ENCODE data around the gene PHKB. TPM values are rescaled to one million over a fixed set of nuclear protein-coding genes. Genes with fewer than 3 reads are reported as not detected.

The PHKB gene
- total RNA-seq, 2 donors from 2014 or later: 28.5 to 39.5 TPM

DNA sequence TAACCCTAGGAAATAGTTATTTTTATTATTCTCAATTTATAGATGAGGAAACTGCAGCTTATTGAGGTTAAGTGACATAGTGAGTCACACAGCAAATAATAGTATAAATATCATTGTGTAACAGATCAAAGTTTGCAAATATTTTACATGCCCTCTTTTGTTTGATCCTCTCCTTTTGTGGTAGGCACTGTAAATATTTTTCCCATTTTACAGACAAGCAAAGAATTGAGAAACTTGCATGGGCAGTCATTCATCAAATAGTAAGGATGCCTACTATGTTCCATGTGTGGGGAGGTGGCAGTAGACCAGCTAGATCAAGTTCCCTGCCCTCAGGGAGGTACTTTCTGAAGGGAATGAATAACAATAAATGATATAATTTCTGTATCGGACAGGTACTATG, 173.0 kb downstream of the PHKB start:
- no peaks in the 10 kb centered on the region for H3K27me3 Mint-ChIP-seq (ENCODE audit: low read depth)
- peaks cover 1 to 2% of the 10 kb centered on the region in 2 donors for H3K9me3 Mint-ChIP-seq

DNA sequence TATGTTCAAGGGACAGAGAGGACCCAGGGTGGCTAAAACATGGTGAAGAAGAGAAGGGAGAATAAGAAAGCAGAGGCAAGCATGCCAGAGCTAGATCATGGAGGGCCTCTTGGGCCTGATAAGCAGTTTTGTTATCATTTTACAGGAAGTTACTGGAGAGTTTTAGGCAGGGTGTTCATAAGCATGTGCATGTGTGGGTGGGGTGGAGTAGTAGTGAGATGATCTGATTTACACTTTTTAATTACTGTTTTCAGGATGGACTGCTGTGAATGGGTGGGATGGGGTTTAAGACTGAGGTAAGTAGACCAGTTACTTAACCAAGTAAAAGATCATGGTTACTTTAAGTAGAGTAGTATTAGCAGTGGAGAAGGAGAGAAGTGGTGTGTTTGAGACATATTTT, 173.6 kb downstream of the PHKB start:
- no peaks in the 10 kb centered on the region for H3K27me3 Mint-ChIP-seq (ENCODE audit: low read depth)
- H3K27ac Mint-ChIP-seq: no peak overlapping the region
- H3K9me3 Mint-ChIP-seq: peaks cover 1 to 2% of the 10 kb centered on the region in 2 donors
- H3K4me3 Mint-ChIP-seq: no peak overlapping the region
- H3K4me1 Mint-ChIP-seq (ENCODE audit: low read depth): no peaks in the 10 kb centered on the region
- no peak for ATAC-seq (replicated peaks in 1 of 2)
- H3K36me3 Mint-ChIP-seq (ENCODE audit: insufficient read depth in 2 of 2): peaks cover 2 to 5% of the 10 kb centered on the region in 2 donors
- DNase-seq: no peak

More for the DNA sequence above, 173.0 kb downstream of the PHKB start:
- H3K4me1 Mint-ChIP-seq (ENCODE audit: low read depth): no peaks in the 10 kb centered on the region
- DNase-seq: no peak
- peaks cover 2 to 5% of the 10 kb centered on the region in 2 donors for H3K36me3 Mint-ChIP-seq (ENCODE audit: insufficient read depth in 2 of 2)
- H3K27ac Mint-ChIP-seq: no peak overlapping the region
- ATAC-seq (replicated peaks in 1 of 2): no peak
- no peak overlapping the region for H3K4me3 Mint-ChIP-seq

DNA sequence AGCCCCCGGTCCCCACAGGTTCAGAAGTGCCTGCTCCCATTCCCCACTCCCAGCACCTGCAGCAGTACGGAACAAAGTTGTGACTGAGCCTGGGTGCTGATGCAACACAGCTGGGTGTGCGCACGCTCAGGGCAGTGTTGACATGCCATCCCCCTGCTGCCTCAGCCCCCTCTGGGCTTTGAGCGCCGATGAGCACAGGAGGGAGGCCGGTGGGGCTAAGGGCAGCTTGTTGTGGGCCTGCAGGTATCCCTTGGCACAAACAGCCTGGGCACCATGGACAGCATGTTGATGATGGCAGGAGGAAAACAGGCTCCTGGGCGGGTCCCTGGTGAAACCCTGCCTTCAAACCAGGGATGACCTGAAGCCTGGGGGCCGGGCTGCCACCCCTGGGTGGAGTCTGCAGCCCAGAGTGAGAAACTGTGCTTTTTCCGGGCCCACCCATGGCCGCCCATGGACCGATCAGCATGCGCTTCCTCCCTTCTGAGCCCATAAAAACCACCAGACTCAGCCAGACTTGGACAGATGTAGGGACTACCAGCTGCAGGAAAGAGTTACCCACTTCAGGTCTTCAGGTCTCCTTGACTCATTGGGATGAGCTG, 175.5 kb downstream of the PHKB start:
- Mint-ChIP-seq H3K4me3 (no peak overlapping the region), H3K27me3 (ENCODE audit: low read depth) (no peaks in the 10 kb centered on the region), H3K4me1 (ENCODE audit: low read depth) (no peaks in the 10 kb centered on the region), H3K36me3 (ENCODE audit: insufficient read depth in 2 of 2) (peaks cover 2 to 3% of the 10 kb centered on the region in 2 donors), H3K9me3 (no peaks in the 10 kb centered on the region), H3K27ac (no peak overlapping the region)
- ATAC-seq (replicated peaks in 1 of 2) (no peak), DNase-seq (no peak)

DNA sequence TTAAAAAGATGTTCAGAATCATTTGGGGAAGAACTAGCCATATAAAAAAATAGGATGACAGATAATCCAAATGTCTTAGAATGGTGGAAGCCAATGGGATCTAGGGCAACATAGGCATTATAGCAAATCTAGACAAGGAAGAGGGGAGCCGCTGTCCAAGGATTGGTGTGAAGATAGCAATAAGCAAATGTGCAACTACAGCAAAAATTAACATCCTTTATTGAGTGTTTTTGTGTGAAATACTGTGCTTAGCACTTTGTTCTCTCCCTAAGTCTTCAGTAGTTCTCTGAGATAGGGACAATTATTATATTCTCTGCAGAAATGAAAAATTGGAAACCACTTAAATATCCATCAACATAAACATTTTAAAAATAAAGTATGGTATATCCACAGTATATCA, 177.0 kb downstream of the PHKB start:
- H3K27ac Mint-ChIP-seq: no peak overlapping the region
- no peak for DNase-seq
- no peaks in the 10 kb centered on the region for H3K9me3 Mint-ChIP-seq
- H3K4me1 Mint-ChIP-seq (ENCODE audit: low read depth): no peaks in the 10 kb centered on the region
- peaks cover 2 to 9% of the 10 kb centered on the region in 2 donors for H3K36me3 Mint-ChIP-seq (ENCODE audit: insufficient read depth in 2 of 2)
- no peak overlapping the region for H3K4me3 Mint-ChIP-seq
- no peaks in the 10 kb centered on the region for H3K27me3 Mint-ChIP-seq (ENCODE audit: low read depth)
- no peak for ATAC-seq (replicated peaks in 1 of 2)

DNA sequence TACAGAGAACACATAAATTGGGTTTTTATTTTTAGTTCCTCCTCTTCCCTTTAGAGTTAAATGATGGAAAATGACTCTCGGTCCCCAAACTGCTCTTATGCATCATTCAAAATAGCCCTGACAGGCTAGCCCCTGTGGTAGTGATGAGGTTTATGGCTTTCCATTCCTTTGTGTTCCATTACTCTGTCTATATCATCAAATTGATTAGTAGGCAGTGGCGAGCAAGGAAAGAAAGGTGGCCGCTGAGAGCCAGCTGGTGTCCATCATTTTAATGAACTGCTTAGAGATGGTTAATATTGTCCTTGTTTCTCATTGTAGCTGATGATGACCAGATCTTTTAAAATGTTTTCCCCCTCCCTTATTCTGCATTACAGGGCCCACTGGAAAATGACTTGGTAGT, 179.5 kb downstream of the PHKB start:
- no peaks in the 10 kb centered on the region for H3K9me3 Mint-ChIP-seq
- ATAC-seq (replicated peaks in 1 of 2) (no peak), DNase-seq (no peak)
- H3K27me3 Mint-ChIP-seq (ENCODE audit: low read depth): no peaks in the 10 kb centered on the region
- H3K27ac Mint-ChIP-seq: no peak overlapping the region
- no peak overlapping the region for H3K4me3 Mint-ChIP-seq
- peaks cover 6% of the 10 kb centered on the region for H3K4me1 Mint-ChIP-seq (ENCODE audit: low read depth)
- H3K36me3 Mint-ChIP-seq (ENCODE audit: insufficient read depth in 2 of 2): peaks cover 4 to 8% of the 10 kb centered on the region in 2 donors

DNA sequence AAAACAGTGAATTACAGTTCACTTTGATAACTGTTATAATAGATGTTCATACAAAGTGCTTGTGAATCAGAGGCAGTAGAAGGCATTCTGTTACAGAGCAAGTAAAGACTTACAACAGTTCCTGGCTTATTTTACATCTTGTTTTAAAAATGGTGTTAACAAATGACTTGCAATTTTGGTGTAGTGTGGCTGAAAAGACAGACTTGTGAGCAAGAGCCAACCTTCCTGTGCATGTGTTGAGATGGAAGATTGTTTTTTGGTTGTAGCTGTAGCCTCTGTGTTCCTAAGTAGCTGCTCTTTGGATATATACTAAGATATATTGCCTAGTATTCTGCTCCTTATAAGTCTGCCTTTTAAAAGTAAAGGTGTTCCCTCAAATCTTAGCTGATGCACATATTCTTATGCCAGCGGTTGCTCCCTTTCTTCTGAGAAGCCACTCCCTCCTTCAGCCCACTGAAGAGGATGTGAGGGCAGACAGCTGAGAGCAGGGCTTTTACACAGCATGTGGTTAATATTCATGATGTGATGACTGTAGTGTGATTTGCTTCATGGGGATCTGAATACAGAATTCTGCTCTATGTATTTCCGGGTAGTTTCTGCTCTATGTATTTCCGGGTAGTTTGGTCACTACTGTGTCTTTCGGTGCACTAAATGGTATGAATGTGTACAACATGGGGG, 182.3 kb downstream of the PHKB start:
- DNase-seq: peak in 1 of 2 donors; percentile 1

DNA sequence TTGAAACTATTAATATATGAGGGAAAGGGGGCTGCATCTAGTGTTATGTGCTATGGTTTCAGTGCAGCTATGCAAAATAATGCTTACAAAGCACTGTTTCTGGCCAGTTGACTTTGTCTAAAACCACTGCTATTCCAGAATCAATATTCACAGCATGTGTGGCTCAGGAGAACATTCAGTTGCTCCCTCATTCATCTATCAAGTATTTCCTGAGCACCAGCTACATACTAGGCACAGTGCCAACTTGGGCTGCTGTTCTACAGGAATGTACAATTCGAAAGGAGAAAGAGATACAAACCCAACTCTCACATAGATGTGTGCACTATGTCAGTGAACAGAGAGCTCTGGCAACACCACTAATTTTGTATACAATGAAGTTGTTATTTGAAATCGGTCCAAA, 183.0 kb downstream of the PHKB start:
- Mint-ChIP-seq H3K4me3 (no peak overlapping the region), H3K27me3 (ENCODE audit: low read depth) (no peaks in the 10 kb centered on the region), H3K4me1 (ENCODE audit: low read depth) (peaks cover 6% of the 10 kb centered on the region), H3K36me3 (ENCODE audit: insufficient read depth in 2 of 2) (peaks cover 4 to 8% of the 10 kb centered on the region in 2 donors), H3K9me3 (no peaks in the 10 kb centered on the region), H3K27ac (no peak overlapping the region)
- ATAC-seq (replicated peaks in 1 of 2) (no peak), DNase-seq (no peak)

More for the DNA sequence above, 182.3 kb downstream of the PHKB start:
- H3K36me3 Mint-ChIP-seq (ENCODE audit: insufficient read depth in 2 of 2): peaks cover 4 to 8% of the 10 kb centered on the region in 2 donors
- H3K4me3 Mint-ChIP-seq: no peak overlapping the region
- no peaks in the 10 kb centered on the region for H3K27me3 Mint-ChIP-seq (ENCODE audit: low read depth)
- no peaks in the 10 kb centered on the region for H3K9me3 Mint-ChIP-seq
- H3K4me1 Mint-ChIP-seq (ENCODE audit: low read depth): peaks cover 6% of the 10 kb centered on the region
- ATAC-seq (replicated peaks in 1 of 2): peak; percentile 32 to 76
- H3K27ac Mint-ChIP-seq: no peak overlapping the region

DNA sequence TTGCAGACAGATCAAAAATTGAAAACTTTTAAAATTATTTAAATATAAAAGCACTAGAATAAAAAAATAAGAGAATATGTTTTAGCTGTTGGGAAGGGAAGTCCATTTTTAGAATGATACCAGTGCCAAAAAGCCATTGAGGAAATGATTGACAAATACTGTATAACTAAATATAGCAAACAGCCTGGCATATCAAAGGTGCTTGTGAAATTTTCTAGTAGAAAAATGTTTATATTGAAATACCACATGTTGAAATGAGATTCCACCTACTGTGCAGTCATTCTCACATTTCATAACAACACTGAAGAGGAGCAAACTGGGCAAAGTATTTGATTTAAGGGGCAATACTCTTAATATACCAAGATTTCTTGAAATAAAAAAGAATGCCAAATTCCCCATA, 183.5 kb downstream of the PHKB start:
- ATAC-seq (replicated peaks in 1 of 2) (no peak), DNase-seq (no peak)
- Mint-ChIP-seq H3K27me3 (ENCODE audit: low read depth) (no peaks in the 10 kb centered on the region), H3K4me3 (no peak overlapping the region), H3K4me1 (ENCODE audit: low read depth) (peaks cover 6% of the 10 kb centered on the region), H3K36me3 (ENCODE audit: insufficient read depth in 2 of 2) (peaks cover 4 to 8% of the 10 kb centered on the region in 2 donors), H3K9me3 (no peaks in the 10 kb centered on the region), H3K27ac (no peak overlapping the region)

DNA sequence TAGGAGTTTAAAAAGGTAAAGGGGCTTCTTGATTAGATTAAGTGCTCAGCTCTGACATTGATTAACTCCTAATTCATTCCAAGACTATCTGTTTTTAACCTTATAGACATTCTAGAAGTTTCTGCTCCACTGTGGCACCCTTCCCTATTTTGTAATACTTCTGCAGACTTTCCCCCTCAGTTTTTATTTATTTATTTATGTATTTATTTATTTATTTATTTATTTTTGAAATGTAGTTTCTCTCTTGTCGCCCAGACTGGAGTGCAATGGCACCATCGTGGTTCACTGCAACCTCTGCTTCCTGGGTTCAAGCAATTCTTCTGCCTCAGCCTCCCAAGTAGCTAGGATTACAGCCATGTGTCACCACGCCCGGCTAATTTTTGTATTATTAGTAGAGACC, 185.8 kb downstream of the PHKB start:
- Mint-ChIP-seq H3K9me3 (no peaks in the 10 kb centered on the region), H3K27me3 (ENCODE audit: low read depth) (no peaks in the 10 kb centered on the region), H3K27ac (no peak overlapping the region), H3K36me3 (ENCODE audit: insufficient read depth in 2 of 2) (peaks cover 2 to 13% of the 10 kb centered on the region in 2 donors), H3K4me1 (ENCODE audit: low read depth) (peaks cover 6% of the 10 kb centered on the region), H3K4me3 (no peak overlapping the region)
- DNase-seq (no peak), ATAC-seq (replicated peaks in 1 of 2) (no peak)

DNA sequence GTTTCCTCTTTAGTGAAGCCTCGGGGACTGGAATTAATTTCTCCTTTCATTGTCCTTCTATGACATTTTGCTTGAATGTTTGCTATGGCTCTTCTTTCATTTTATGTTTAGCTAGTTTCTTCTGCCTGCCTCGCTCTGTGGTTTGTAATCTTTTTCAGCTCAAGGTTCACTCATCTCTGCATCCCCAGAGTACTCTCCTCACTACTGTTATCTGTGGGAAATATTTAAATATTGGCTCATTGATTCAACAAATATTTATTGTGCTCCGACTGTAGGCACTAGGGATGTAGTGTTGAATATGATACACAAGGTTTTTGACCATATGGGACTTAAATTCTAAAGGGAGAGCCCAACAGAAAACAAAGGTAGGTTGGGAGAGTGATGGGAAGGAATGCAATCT, 195.9 kb downstream of the PHKB start:
- DNase-seq (no peak), ATAC-seq (replicated peaks in 1 of 2) (no peak)
- H3K27ac Mint-ChIP-seq: no peak overlapping the region
- H3K9me3 Mint-ChIP-seq: no peaks in the 10 kb centered on the region
- peaks cover 7 to 11% of the 10 kb centered on the region in 2 donors for H3K36me3 Mint-ChIP-seq (ENCODE audit: insufficient read depth in 2 of 2)
- H3K4me1 Mint-ChIP-seq (ENCODE audit: low read depth): no peaks in the 10 kb centered on the region
- H3K27me3 Mint-ChIP-seq (ENCODE audit: low read depth): no peaks in the 10 kb centered on the region
- no peak overlapping the region for H3K4me3 Mint-ChIP-seq

DNA sequence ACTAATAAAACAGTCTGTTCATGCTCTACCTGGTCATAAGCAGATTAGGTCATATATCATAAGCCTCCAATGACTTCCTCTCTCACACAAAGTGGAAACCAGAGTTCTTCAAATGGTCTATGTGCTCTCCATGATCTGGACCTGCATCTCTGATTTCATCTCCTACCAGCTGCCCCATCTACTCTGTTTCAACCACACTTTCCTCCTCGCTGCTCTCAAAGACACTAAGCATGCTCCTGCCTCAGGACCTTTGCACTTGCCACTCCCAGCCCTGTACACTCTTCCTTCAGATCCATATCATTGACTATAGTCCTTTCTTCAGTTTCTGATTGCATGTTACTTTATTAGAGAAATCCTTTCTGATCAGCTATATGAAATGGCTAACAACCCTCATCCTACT, 196.8 kb downstream of the PHKB start:
- Mint-ChIP-seq H3K27me3 (ENCODE audit: low read depth) (no peaks in the 10 kb centered on the region), H3K27ac (no peak overlapping the region), H3K9me3 (no peaks in the 10 kb centered on the region)

DNA sequence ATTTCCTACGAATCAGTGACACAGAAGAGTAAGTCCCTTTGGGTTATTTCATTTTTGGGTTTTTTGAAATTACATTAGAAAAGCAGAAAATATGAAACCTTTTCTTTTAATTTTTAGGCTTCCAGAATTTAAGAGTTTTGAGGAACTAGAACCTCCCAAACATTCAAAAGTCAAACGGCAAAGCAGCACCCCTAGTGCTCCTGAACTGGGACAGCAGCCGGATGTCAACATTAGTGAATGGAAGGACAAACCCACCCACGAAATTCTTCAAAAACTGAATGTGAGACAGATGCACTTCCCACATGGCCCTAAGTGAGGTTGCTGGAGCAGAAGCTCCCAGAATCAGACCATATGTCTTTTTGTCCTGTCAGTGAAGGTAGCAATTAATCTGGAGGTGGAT, 199.4 kb downstream of the PHKB start:
- Mint-ChIP-seq H3K27me3 (ENCODE audit: low read depth) (no peaks in the 10 kb centered on the region), H3K4me3 (no peak overlapping the region), H3K27ac (no peak overlapping the region), H3K9me3 (no peaks in the 10 kb centered on the region), H3K36me3 (ENCODE audit: insufficient read depth in 2 of 2) (peaks cover 5 to 6% of the 10 kb centered on the region in 2 donors), H3K4me1 (ENCODE audit: low read depth) (no peaks in the 10 kb centered on the region)
- ATAC-seq (replicated peaks in 1 of 2) (no peak), DNase-seq (no peak)

More for the DNA sequence above, 196.8 kb downstream of the PHKB start:
- Mint-ChIP-seq H3K4me3 (no peak overlapping the region), H3K36me3 (ENCODE audit: insufficient read depth in 2 of 2) (peaks cover 7 to 8% of the 10 kb centered on the region in 2 donors), H3K4me1 (ENCODE audit: low read depth) (no peaks in the 10 kb centered on the region)
- ATAC-seq (replicated peaks in 1 of 2) (no peak), DNase-seq (no peak)

DNA sequence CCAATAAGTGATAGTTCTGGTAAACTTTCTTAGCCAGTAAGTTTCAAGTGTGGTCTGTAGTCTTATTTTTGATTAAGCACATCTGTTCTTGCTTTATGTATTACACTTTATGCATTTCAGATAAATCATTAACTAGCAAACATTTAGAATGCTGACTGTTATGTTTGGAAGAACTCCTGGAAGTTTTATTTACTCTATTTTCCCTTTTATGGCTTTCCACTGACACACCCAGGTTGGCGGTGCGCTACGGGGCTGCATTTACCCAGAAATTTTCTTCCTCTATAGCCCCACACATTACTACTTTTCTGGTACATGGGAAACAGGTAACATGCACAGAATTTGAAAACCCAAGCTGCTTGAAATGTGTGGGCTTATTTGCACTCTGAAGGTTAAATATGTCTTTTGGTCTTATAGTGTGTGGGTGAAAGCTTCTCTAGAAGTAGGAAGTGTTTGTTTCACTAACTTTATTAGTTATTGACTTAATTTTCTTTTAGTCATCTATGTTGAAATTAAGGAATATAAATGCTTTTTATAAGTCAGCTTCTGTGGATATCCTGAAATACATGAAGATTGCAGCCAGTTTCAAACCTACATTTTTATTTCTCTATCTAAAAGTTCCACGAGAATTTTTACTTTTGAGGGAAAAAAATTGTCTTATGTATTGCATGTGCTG, 203.7 kb downstream of the PHKB start:
- Mint-ChIP-seq H3K4me1 (ENCODE audit: low read depth) (no peaks in the 10 kb centered on the region), H3K27me3 (ENCODE audit: low read depth) (no peaks in the 10 kb centered on the region), H3K27ac (no peak overlapping the region), H3K4me3 (no peak overlapping the region), H3K36me3 (ENCODE audit: insufficient read depth in 2 of 2) (no peaks in the 10 kb centered on the region), H3K9me3 (no peaks in the 10 kb centered on the region)
- no peak for DNase-seq
- ATAC-seq (replicated peaks in 1 of 2): no peak

All from activated T-cell treated with anti-CD3 and anti-CD28 coated beads, Interleukin-2, amount 50 U/mL, for 72 hours (primary cell).